Measurements from ENCODE around the gene CHST15. TPM values are rescaled to one million over a fixed set of nuclear protein-coding genes. Genes with fewer than 3 reads are reported as not detected.
A peak's percentile ranks its signal among the peaks of the same experiment; 100 is the strongest.

The CHST15 gene
- total RNA-seq, 1 experiment from 2014 or later = 26.7 TPM

DNA sequence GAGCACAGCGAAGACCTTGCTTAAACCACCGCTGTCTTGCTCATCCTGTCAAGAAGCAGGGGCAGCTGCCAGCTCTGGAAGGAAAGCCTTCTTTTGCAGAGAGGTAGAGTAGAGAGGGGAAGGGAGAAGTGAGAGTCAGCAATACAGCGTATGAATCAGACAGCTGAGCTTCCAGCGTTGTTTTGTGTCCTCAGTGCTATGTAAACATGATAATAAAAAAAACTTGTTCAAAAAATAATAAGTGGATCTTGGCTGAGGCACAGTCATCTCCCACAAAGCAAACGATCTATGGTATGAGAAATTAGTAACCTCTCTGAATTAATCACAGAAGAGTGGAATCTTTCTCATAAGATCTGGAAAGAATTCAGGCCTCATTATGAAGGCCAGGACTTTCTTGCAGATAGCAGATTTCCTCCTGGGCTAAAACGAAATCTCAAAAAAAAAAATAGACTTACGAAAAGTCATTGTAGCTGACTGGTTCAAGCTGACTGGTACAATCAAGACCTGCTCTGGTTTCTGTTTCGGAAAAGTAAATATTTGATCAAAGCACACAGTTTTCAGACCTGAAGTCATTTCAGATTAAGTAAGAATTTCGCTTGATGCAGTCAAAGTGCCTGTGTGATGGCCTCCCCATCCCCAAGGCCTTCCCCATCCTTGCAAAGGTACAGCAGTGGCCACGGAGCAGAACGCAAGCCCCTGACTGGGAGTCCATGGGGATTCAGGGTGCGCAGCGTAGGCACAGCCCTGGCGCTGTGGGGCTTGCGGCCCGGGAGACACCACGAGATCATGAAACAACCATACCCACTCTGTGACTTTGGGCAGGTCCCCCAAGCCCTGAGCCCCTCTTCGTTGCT, 29.4 kb downstream of the CHST15 start:
- Mint-ChIP-seq H3K27me3 (ENCODE audit: insufficient read depth, unreplicated experiment) (no peaks in the 10 kb centered on the region), H3K27ac (ENCODE audit: unreplicated experiment) (peak overlapping the region; percentile 62), H3K9me3 (ENCODE audit: unreplicated experiment) (no peaks in the 10 kb centered on the region), H3K4me1 (ENCODE audit: low read depth, unreplicated experiment) (peaks cover 29% of the 10 kb centered on the region), H3K36me3 (ENCODE audit: insufficient read depth, unreplicated experiment) (peaks cover 6% of the 10 kb centered on the region), H3K4me3 (ENCODE audit: unreplicated experiment) (no peak overlapping the region)
- DNase-seq = peak in 1 of 2 experiments; percentile 31
- no peak overlapping the region for H3K4me3 ChIP-seq (ENCODE audit: low read depth, low read length)
- intact Hi-C loops (cut with micrococcal nuclease; ENCODE audit: unreplicated experiment) = loop anchor here (1.0 to 2.0 kb wide), 2 partner anchors 16 to 29 kb away; partner anchors contain the start of gene CHST15
- TF ChIP-seq, protein P1, sequence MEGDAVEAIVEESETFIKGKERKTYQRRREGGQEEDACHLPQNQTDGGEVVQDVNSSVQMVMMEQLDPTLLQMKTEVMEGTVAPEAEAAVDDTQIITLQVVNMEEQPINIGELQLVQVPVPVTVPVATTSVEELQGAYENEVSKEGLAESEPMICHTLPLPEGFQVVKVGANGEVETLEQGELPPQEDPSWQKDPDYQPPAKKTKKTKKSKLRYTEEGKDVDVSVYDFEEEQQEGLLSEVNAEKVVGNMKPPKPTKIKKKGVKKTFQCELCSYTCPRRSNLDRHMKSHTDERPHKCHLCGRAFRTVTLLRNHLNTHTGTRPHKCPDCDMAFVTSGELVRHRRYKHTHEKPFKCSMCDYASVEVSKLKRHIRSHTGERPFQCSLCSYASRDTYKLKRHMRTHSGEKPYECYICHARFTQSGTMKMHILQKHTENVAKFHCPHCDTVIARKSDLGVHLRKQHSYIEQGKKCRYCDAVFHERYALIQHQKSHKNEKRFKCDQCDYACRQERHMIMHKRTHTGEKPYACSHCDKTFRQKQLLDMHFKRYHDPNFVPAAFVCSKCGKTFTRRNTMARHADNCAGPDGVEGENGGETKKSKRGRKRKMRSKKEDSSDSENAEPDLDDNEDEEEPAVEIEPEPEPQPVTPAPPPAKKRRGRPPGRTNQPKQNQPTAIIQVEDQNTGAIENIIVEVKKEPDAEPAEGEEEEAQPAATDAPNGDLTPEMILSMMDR (IDR thresholded peaks at IDR 0.05; ENCODE audit: insufficient read depth in 1 of 2, low read depth in 1 of 2, low read length in 1 of 2, severe bottlenecking in 1 of 2, unreplicated experiment in 1 of 2) = no peak
- BruUV-seq (replicated peaks) = no TSS peak
- POLR2A ChIA-PET = no interaction called here
- CTCF ChIA-PET = no interaction called here
- H3K9me3 ChIP-seq = no peaks in the 10 kb centered on the region
- H3K4me1 ChIP-seq = peaks cover 40% of the 10 kb centered on the region
- no peaks in the 10 kb centered on the region for H3K27me3 ChIP-seq (replicated peaks; ENCODE audit: control insufficient read depth, insufficient read depth, low read length)
- no peaks in the 10 kb centered on the region for H3K36me3 ChIP-seq (ENCODE audit: control insufficient read depth, insufficient read depth, low read length)

DNA sequence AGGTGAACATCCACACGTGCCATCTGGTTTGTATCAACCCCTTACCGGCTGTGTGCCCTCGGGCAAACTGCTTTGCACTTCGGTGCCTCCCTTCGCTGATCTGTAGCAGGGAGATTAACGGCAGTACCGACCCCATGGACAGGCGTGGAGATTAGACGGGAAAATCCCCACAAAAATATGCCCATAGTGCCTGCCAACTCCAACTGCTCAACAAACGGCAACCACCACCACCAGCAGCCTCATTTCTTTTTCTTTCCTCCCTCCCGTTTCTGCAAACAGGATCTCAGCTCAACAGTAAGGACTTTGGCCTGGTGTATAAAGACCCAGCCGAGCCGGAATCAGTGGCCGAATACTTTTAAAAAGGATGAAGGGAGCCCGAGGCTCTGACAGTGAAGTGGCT, 31.0 kb downstream of the CHST15 start:
- H3K4me1 Mint-ChIP-seq (ENCODE audit: low read depth, unreplicated experiment) = peaks cover 29% of the 10 kb centered on the region

DNA sequence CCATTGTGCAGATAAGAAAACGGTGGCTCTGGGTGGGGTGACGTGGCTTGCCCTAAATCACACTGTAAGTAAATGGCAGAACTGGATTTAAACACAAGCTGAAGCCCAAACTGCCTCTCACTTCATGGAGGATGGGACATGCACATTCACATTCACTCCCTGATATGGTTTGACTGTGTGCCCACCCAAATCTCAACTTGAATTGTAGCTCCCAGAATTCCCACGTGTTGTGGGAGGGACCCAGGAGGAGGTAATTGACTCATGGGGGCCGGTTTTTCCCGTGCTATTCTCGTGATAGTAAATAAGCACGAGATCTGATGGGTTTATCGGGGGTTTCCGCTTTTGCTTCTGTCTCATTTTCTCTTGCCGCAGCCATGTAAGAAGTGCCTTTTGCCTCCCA, 32.4 kb downstream of the CHST15 start:
- H3K4me1 ChIP-seq = peaks cover 38% of the 10 kb centered on the region
- CTCF ChIA-PET = interaction anchor here (0.6 kb wide), 1 partner anchor 218 kb away, joined by 3 read pairs; no protein-coding TSS in a partner anchor

More for the DNA sequence above, 31.0 kb downstream of the CHST15 start:
- ChIA-PET CTCF (no interaction called here), POLR2A (interaction anchor here (0.9 kb wide), 1 partner anchor 31 kb away, joined by 4 read pairs; no protein-coding TSS in a partner anchor)
- H3K4me1 ChIP-seq = peaks cover 40% of the 10 kb centered on the region
- no peaks in the 10 kb centered on the region for H3K36me3 ChIP-seq (ENCODE audit: control insufficient read depth, insufficient read depth, low read length)
- Mint-ChIP-seq H3K27ac (ENCODE audit: unreplicated experiment) (peak overlapping the region; percentile 2), H3K36me3 (ENCODE audit: insufficient read depth, unreplicated experiment) (peaks cover 6% of the 10 kb centered on the region), H3K4me3 (ENCODE audit: unreplicated experiment) (peak overlapping the region; percentile 1), H3K9me3 (ENCODE audit: unreplicated experiment) (no peaks in the 10 kb centered on the region), H3K27me3 (ENCODE audit: insufficient read depth, unreplicated experiment) (no peaks in the 10 kb centered on the region)
- no TSS peak for BruUV-seq (replicated peaks)
- DNase-seq = no peak
- no peak overlapping the region for H3K4me3 ChIP-seq (ENCODE audit: low read depth, low read length)
- no peaks in the 10 kb centered on the region for H3K9me3 ChIP-seq
- TF ChIP-seq, protein P1 (IDR thresholded peaks at IDR 0.05; ENCODE audit: insufficient read depth in 1 of 2, low read depth in 1 of 2, low read length in 1 of 2, severe bottlenecking in 1 of 2, unreplicated experiment in 1 of 2) = no peak
- H3K27me3 ChIP-seq (replicated peaks; ENCODE audit: control insufficient read depth, insufficient read depth, low read length) = no peaks in the 10 kb centered on the region
- intact Hi-C loops (cut with micrococcal nuclease; ENCODE audit: unreplicated experiment) = no loop called here

More for the DNA sequence above, 32.4 kb downstream of the CHST15 start:
- POLR2A ChIA-PET = no interaction called here
- Histone ChIP-seq H3K27me3 (replicated peaks; ENCODE audit: control insufficient read depth, insufficient read depth, low read length) (no peaks in the 10 kb centered on the region), H3K36me3 (ENCODE audit: control insufficient read depth, insufficient read depth, low read length) (no peaks in the 10 kb centered on the region), H3K4me3 (ENCODE audit: low read depth, low read length) (no peak overlapping the region), H3K9me3 (no peaks in the 10 kb centered on the region)
- no peaks in the 10 kb centered on the region for H3K9me3 Mint-ChIP-seq (ENCODE audit: unreplicated experiment)
- TF ChIP-seq, protein P1 (IDR thresholded peaks at IDR 0.05; ENCODE audit: insufficient read depth in 1 of 2, low read depth in 1 of 2, low read length in 1 of 2, severe bottlenecking in 1 of 2, unreplicated experiment in 1 of 2) = no peak
- no peak for DNase-seq
- H3K4me1 Mint-ChIP-seq (ENCODE audit: low read depth, unreplicated experiment) = peaks cover 26% of the 10 kb centered on the region
- H3K36me3 Mint-ChIP-seq (ENCODE audit: insufficient read depth, unreplicated experiment) = peaks cover 3% of the 10 kb centered on the region
- BruUV-seq (replicated peaks) = no TSS peak
- no peak overlapping the region for H3K27ac Mint-ChIP-seq (ENCODE audit: unreplicated experiment)
- H3K27me3 Mint-ChIP-seq (ENCODE audit: insufficient read depth, unreplicated experiment) = no peaks in the 10 kb centered on the region
- intact Hi-C loops (cut with micrococcal nuclease; ENCODE audit: unreplicated experiment) = no loop called here
- H3K4me3 Mint-ChIP-seq (ENCODE audit: unreplicated experiment) = no peak overlapping the region

Data from Caco-2 (cell line).